MCF 10A (cell line): ENCODE measurements around the gene TMEM150A. TPM values are rescaled to one million over a fixed set of nuclear protein-coding genes. Genes with fewer than 3 reads are reported as not detected.

ENCODE experiments used
- BruUV-seq: library from RNA; stranded (reverse); fragments of 400-500 nt; replicated peaks from 2 replicates; lab custom pipeline; 2021; lab: Mats Ljungman, UMichigan
- CTCF ChIA-PET: fragments of 300-600 bp; sonication (Branson Sonifier 250); formaldehyde crosslinking; extraction: SDS; loops from one replicate; lab custom pipeline; 2021; ENCODE audit warnings: antibody characterized with exemption, inconsistent platforms; lab: Yijun Ruan, JAX
- POLR2A ChIA-PET: fragments of 300-600, 350-650 bp; sonication (Branson Sonifier 250); formaldehyde crosslinking; extraction: SDS; loops from one replicate; lab custom pipeline; 2020; ENCODE audit warnings: antibody characterized with exemption, inconsistent platforms; lab: Yijun Ruan, JAX
- DNase-seq: peaks from one replicate; pipeline ENCODE4 v3.0.0-alpha.2; 2018; ENCODE audit not compliant: unreplicated experiment
- H3K27ac Mint-ChIP-seq: one replicate; pipeline ENCODE4 v1.8.0; 2022; ENCODE audit warnings: mild to moderate bottlenecking, low read depth, mixed read lengths; ENCODE audit not compliant: unreplicated experiment
- H3K27me3 Mint-ChIP-seq: one replicate; pipeline ENCODE4 v1.8.0; 2022; ENCODE audit warnings: mixed read lengths; ENCODE audit not compliant: insufficient read depth, unreplicated experiment
- H3K36me3 Mint-ChIP-seq: one replicate; pipeline ENCODE4 v1.8.0; 2022; ENCODE audit warnings: mild to moderate bottlenecking, moderate library complexity, mixed read lengths; ENCODE audit not compliant: insufficient read depth, unreplicated experiment
- H3K4me1 Mint-ChIP-seq: one replicate; pipeline ENCODE4 v1.8.0; 2022; ENCODE audit warnings: mixed read lengths; ENCODE audit not compliant: insufficient read depth, unreplicated experiment
- H3K4me3 Mint-ChIP-seq: one replicate; pipeline ENCODE4 v1.8.0; 2022; ENCODE audit warnings: mild to moderate bottlenecking, moderate library complexity, mixed read lengths; ENCODE audit not compliant: unreplicated experiment
- H3K9me3 Mint-ChIP-seq: one replicate; pipeline ENCODE4 v1.8.0; 2022; ENCODE audit warnings: mixed read lengths; ENCODE audit not compliant: unreplicated experiment
- intact Hi-C: fragments of 100-400 bp; cut with micrococcal nuclease; formaldehyde crosslinking; loops from 2 replicates; pipeline ENCODE4 v1.14.1; 2022
- total RNA-seq: library from RNA; stranded (reverse); gene quantifications from 2 replicates; pipeline ENCODE4 v1.2.3, GENCODE V29; 2022
- TF ChIP-seq, protein P1 (sequence below): fragments of 200-600 bp; IDR thresholded peaks from one replicate; pipeline ENCODE4 v1.8.0; 2022; ENCODE audit warnings: antibody characterized with exemption, mild to moderate bottlenecking; ENCODE audit not compliant: unreplicated experiment

TMEM150A gene
- total RNA-seq, 1 experiment from 2014 or later: 12.5 TPM

DNA sequence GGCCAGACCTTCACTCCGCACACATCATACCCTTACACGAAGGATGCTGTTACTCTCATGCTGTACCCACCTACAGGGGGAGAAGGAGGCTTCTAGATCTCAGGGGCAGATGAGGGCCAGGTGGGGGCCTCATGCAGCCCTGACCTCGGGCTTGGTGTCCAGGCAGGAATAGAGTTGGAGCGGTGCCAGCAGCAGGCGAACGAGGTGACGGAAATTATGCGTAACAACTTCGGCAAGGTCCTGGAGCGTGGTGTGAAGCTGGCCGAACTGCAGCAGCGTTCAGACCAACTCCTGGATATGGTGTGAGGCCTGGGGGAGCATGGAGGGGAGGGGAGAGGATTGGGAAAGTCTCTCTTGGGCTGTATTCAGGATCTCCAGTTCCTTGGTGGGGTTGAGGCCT lies 10.9 kb downstream of the TMEM150A start:
- no TSS peak for BruUV-seq
- TF ChIP-seq, protein P1, sequence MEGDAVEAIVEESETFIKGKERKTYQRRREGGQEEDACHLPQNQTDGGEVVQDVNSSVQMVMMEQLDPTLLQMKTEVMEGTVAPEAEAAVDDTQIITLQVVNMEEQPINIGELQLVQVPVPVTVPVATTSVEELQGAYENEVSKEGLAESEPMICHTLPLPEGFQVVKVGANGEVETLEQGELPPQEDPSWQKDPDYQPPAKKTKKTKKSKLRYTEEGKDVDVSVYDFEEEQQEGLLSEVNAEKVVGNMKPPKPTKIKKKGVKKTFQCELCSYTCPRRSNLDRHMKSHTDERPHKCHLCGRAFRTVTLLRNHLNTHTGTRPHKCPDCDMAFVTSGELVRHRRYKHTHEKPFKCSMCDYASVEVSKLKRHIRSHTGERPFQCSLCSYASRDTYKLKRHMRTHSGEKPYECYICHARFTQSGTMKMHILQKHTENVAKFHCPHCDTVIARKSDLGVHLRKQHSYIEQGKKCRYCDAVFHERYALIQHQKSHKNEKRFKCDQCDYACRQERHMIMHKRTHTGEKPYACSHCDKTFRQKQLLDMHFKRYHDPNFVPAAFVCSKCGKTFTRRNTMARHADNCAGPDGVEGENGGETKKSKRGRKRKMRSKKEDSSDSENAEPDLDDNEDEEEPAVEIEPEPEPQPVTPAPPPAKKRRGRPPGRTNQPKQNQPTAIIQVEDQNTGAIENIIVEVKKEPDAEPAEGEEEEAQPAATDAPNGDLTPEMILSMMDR: no peak
- intact Hi-C loops: no loop called here
- peaks cover 8% of the 10 kb centered on the region for H3K36me3 Mint-ChIP-seq
- no peak for DNase-seq
- H3K4me3 Mint-ChIP-seq: no peak overlapping the region
- POLR2A ChIA-PET: interaction anchor here (0.6 to 2.5 kb wide), 3 partner anchors 10 to 22 kb away, joined by 5 to 6 read pairs (median 6); no protein-coding TSS in a partner anchor
- no peak overlapping the region for H3K27ac Mint-ChIP-seq
- no peaks in the 10 kb centered on the region for H3K27me3 Mint-ChIP-seq
- H3K4me1 Mint-ChIP-seq: peaks cover 12% of the 10 kb centered on the region
- H3K9me3 Mint-ChIP-seq: no peaks in the 10 kb centered on the region
- CTCF ChIA-PET: interaction anchor here (0.6 to 2.6 kb wide), 2 partner anchors 46 to 51 kb away, joined by 4 to 9 read pairs; no protein-coding TSS in a partner anchor

DNA sequence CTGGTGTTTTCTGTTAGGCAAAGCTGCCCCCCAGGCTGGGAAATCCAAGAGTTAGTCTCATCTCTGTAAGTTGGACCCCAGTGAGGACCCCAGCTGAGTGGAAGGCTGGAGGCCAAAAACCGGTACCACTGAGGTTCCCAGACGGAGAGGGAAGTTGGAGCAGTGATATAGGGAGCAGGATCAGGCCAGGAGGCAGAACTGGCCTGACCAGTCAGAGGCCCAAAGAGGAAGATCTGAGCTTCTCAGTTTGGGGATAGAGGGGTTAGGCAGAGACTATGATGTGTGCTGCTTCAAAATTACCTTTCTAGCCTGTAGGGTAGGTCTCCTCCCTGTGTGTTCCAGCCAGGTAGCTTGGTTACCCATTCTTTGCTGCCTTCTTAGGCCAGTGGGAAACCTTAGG lies 11.5 kb downstream of the TMEM150A start:
- intact Hi-C loops: no loop called here
- POLR2A ChIA-PET: interaction anchor here (0.6 to 2.5 kb wide), 3 partner anchors 10 to 21 kb away, joined by 5 to 6 read pairs (median 6); no protein-coding TSS in a partner anchor
- Mint-ChIP-seq H3K9me3 (no peaks in the 10 kb centered on the region), H3K27ac (no peak overlapping the region), H3K4me3 (no peak overlapping the region), H3K27me3 (no peaks in the 10 kb centered on the region), H3K36me3 (peaks cover 3% of the 10 kb centered on the region), H3K4me1 (peaks cover 12% of the 10 kb centered on the region)
- CTCF ChIA-PET: interaction anchor here (0.8 to 2.6 kb wide), 3 partner anchors 12 to 46 kb away, joined by 4 to 9 read pairs (median 4); no protein-coding TSS in a partner anchor
- no peak for DNase-seq
- no TSS peak for BruUV-seq
- TF ChIP-seq, protein P1: no peak

DNA sequence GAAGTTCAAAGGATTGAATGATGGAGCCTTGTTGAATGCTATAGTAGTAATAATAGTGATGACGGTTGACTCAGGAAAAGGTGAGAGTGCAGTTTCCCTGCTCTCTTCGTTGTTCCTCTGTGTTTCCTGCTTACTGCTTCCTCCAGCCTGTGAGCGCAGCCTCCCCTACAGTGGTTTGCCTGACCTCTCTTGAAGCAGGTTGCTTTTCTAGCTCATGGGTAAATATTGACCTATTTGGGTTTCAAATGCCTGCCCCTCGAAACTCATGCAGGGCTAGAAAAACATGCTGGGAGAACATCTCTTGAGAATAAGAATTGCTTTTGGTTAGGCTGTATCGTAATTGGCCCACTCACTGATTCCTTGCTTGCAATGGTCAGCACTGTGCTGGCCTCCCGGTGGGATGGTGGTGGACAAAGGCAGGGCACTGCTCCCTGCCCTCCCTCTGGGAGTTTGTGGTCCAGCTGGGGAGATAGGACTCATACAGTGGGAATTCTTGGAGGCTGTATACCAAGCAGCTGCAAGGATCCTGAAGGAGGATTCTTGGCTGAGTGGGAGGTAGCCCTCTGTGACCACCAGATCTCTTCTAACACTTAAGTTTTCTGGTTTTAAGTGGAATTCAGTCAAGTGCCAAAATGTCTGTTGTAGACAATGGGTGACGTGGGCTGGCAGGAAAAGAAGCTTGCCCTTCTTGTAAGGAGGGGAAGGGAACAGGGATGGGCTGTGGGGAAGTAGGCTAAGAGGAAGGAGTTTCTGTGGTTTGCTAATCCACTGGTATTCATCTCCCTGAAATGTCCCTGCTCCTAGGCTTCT lies 12.3 kb downstream of the TMEM150A start:
- no peaks in the 10 kb centered on the region for H3K27me3 Mint-ChIP-seq
- ChIA-PET CTCF (interaction anchor here (0.8 to 2.6 kb wide), 3 partner anchors 12 to 47 kb away, joined by 4 to 9 read pairs (median 4); no protein-coding TSS in a partner anchor), POLR2A (interaction anchor here (0.7 to 2.5 kb wide), 3 partner anchors 11 to 13 kb away, joined by 4 to 6 read pairs (median 6); partner anchors contain the start of gene VAMP8)
- no peaks in the 10 kb centered on the region for H3K36me3 Mint-ChIP-seq
- no peak overlapping the region for H3K4me3 Mint-ChIP-seq
- no TSS peak for BruUV-seq
- intact Hi-C loops: no loop called here
- H3K27ac Mint-ChIP-seq: no peak overlapping the region
- DNase-seq: no peak
- H3K4me1 Mint-ChIP-seq: peaks cover 19% of the 10 kb centered on the region
- H3K9me3 Mint-ChIP-seq: no peaks in the 10 kb centered on the region
- TF ChIP-seq, protein P1: no peak

DNA sequence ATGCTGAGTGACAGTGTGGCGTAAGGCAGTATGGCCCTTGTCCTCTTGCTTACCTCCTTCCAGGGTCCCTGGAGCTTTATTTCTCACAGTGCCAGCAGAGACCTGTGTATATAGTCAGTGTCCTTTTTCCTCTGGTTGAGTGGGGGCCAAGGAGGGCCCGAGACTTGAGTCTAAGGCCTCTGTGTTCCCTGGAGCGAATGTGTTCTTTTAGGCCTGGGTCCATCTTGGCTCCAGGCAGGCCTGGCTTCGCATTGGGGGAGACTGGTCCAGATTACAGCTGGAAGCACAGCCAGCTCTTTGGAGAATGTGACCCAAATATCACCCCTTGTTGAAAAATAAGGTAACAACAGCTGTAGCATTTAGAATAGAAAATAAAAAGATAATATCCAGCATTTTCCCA lies 13.3 kb downstream of the TMEM150A start:
- CTCF ChIA-PET: no interaction called here

More for the DNA sequence above, 13.3 kb downstream of the TMEM150A start:
- intact Hi-C loops: no loop called here
- Mint-ChIP-seq H3K27me3 (no peaks in the 10 kb centered on the region), H3K9me3 (no peaks in the 10 kb centered on the region), H3K36me3 (no peaks in the 10 kb centered on the region), H3K4me3 (no peak overlapping the region), H3K27ac (no peak overlapping the region), H3K4me1 (peaks cover 17% of the 10 kb centered on the region)
- no TSS peak for BruUV-seq
- DNase-seq: no peak
- TF ChIP-seq, protein P1: no peak
- POLR2A ChIA-PET: interaction anchor here (0.9 to 1.1 kb wide), 2 partner anchors 9 to 11 kb away, joined by 3 to 4 read pairs; no protein-coding TSS in a partner anchor
